Activated T-cell treated with anti-CD3 and anti-CD28 coated beads, Interleukin-2, amount 50 U/mL, for 4 hours (primary cell): ENCODE data around the gene PROSER2. TPM values are rescaled to one million over a fixed set of nuclear protein-coding genes. Genes with fewer than 3 reads are reported as not detected.

ENCODE experiments used
- ATAC-seq, 2 donors: fragments of 200-7000 bp; cut with Tn5 transposase; one replicate each; pipeline ENCODE4 v1.10.0; 2021
- DNase-seq: peaks from one replicate; pipeline ENCODE4 v3.0.0-alpha.2; 2020
- H3K27me3 Mint-ChIP-seq: one replicate; pipeline ENCODE4 v1.8.0; 2021; ENCODE audit warnings: low read depth, mixed read lengths
- H3K36me3 Mint-ChIP-seq: one replicate; pipeline ENCODE4 v1.8.0; 2022; ENCODE audit warnings: mixed read lengths; ENCODE audit not compliant: insufficient read depth
- H3K4me1 Mint-ChIP-seq: one replicate; pipeline ENCODE4 v1.8.0; 2021; ENCODE audit warnings: low read depth, mixed read lengths
- H3K4me3 Mint-ChIP-seq: one replicate; pipeline ENCODE4 v1.8.0; 2021; ENCODE audit warnings: mild to moderate bottlenecking, moderate library complexity, mixed read lengths
- H3K9me3 Mint-ChIP-seq: one replicate; pipeline ENCODE4 v1.8.0; 2021; ENCODE audit warnings: mixed read lengths
- total RNA-seq, 3 donors: library from RNA; stranded (reverse); gene quantifications; one replicate each; pipeline ENCODE4 v1.2.1, GENCODE V29; 2021

The PROSER2 gene
- total RNA-seq, 3 donors from 2014 or later: 0.76 to 3.5 (median 1.9) TPM

DNA sequence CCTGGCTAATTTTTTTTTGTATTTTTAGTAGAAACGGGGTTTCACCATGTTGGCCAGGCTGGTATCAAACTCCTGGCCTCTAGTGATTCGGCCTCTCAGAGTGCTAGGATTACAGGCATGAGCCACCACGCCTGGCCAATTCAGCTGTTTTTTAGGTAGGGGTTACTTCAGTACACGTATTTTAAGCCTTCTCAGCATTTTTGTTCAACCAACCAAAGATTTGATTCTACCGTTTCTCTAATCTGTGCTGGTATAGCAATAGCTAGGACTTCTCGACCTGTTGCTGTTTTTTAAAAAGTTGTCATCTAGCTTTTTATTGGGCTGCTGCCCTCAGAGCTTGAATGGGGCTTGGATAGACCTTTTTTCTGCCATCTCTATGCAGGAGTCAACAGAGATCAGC is 34.9 kb downstream of the PROSER2 start:
- no peaks in the 10 kb centered on the region for H3K9me3 Mint-ChIP-seq
- no peak overlapping the region for H3K4me3 Mint-ChIP-seq
- ATAC-seq: no peak
- H3K27me3 Mint-ChIP-seq: peaks cover 5% of the 10 kb centered on the region
- peaks cover 18% of the 10 kb centered on the region for H3K4me1 Mint-ChIP-seq
- no peak for DNase-seq
- H3K36me3 Mint-ChIP-seq: no peaks in the 10 kb centered on the region

DNA sequence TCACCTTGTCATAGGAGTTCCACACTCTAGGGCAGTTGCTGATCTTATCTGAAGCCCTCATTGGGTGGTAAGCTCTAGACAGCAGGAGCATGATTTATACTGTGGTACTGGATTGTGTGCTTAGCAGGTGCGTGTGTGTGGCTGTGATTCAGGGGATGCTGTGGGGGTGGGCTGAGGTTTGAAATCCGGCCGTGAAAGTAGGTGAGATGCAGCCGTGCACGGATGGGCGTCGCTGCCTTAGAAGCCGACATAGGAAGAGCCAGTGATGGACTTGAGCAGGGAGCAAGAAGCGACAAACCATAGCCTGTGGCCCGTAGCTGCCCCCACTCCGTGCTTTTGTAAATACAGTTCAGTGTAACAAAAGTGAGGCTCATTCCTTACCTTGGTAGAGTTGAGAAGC is 38.2 kb downstream of the PROSER2 start:
- DNase-seq: no peak
- peaks cover 35% of the 10 kb centered on the region for H3K4me1 Mint-ChIP-seq
- no peak overlapping the region for H3K4me3 Mint-ChIP-seq
- no peak for ATAC-seq
- no peaks in the 10 kb centered on the region for H3K36me3 Mint-ChIP-seq
- H3K27me3 Mint-ChIP-seq: no peaks in the 10 kb centered on the region
- H3K9me3 Mint-ChIP-seq: no peaks in the 10 kb centered on the region

DNA sequence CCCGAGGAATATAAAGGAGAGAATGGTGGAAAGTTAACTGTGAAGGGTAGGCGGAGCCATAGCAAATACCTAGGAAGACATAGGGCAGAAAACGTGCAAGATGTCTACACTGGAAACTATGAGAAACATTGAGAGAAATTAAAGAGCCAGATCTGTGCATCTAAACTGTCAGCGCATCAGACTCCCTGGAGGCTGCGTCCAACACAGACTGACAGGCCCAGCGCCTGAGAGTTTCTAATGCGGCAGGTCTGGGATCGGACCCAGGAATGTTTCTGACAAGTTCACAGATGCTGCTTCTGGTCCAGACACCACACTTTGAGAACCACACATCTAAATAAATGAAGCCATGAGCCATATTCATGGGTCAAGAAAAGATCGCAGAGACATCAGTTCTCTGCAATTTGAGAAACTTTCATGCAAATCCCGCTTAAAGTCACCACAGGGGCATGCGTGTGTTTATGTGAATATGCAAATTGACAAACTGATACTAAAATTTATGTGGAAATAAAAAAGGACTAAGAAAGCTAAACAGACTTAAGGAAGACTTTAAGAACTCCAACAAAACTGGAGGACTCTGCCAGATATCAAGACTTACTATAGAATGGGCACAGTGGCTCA is 38.8 kb downstream of the PROSER2 start:
- Mint-ChIP-seq H3K4me1 (peaks cover 35% of the 10 kb centered on the region), H3K27me3 (no peaks in the 10 kb centered on the region), H3K9me3 (no peaks in the 10 kb centered on the region), H3K36me3 (no peaks in the 10 kb centered on the region), H3K4me3 (no peak overlapping the region)
- ATAC-seq: no peak
- no peak for DNase-seq

DNA sequence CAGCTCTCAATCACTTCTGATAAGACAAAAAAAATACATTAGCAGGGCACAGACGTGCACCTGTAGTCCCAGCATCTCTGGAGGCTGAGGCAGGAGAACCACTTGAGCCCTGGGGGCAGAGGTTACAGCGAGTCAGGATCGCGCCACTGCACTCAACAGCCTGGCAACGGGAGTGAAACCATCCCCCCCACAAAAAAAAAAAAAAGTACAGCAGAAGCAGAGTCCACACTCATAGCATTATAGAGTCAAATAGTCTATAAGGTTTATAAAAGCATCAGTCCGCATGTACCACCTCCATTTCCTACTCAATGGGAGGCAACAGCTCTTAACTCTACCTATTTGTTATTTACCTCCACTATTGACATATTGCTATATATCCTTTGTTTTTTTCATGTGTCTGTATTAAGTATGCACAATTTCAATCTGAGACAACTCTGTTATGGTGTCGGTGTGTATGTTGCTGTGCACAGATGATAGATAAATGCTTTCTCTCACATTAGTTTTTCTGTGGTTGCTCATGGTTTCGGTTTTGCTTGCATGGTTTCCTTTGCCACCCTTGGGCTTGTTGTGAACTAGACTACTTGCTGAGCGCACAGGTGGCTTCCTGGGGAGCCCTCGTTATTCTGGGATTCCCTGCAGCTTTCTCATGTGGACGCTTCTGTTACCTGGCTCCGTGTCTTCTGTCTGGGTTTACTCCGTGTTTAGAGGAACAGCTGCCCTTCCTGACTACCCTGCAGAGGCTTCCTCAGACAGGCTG is 40.4 kb downstream of the PROSER2 start:
- Mint-ChIP-seq H3K9me3 (no peaks in the 10 kb centered on the region), H3K36me3 (no peaks in the 10 kb centered on the region), H3K27me3 (no peaks in the 10 kb centered on the region), H3K4me1 (peaks cover 35% of the 10 kb centered on the region), H3K4me3 (peak overlapping the region; percentile 60)
- no peak for DNase-seq
- peak; percentile 93 to 97 for ATAC-seq

DNA sequence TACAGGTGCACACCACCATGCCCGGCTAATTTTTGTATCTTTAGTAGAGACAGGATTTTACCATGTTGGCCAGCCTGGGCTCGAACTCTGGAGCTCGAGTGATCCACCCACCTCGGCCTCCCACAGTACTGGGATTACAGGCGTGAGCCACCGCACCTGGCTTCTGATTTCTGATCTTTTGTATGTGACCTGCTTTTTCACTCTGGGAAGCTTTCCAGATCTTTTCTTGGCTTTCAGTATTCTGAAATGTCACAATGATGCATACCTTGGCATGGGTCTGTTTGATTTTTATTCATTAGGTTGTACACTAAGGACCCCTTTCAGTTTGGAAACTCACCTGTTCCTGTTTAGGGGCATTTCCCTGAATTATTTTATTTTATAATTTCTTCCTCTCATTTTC is 41.6 kb downstream of the PROSER2 start:
- DNase-seq: no peak
- Mint-ChIP-seq H3K4me3 (no peak overlapping the region), H3K36me3 (no peaks in the 10 kb centered on the region)

DNA sequence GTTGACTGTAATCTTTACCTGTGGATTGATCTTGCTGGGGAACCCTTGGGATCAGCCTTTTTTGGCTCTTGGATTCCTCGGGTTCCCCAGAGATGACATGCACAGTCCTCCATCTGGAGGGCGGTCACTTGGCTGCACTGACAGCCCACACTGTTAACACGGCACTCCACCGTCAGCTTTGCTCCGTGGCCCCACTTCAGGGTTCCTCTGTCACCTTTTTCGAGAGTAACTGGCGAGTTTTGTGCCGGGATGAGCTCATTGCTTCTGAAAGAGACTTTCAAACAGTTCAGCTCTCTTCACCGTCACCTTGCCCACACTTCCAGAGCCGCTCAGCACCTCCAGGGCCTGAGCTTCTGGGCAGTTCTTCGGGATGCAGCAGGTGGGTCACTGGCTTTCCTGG is 42.4 kb downstream of the PROSER2 start:
- no peaks in the 10 kb centered on the region for H3K36me3 Mint-ChIP-seq
- peaks cover 35% of the 10 kb centered on the region for H3K4me1 Mint-ChIP-seq
- DNase-seq: no peak
- no peak for ATAC-seq
- no peak overlapping the region for H3K4me3 Mint-ChIP-seq
- no peaks in the 10 kb centered on the region for H3K27me3 Mint-ChIP-seq
- H3K9me3 Mint-ChIP-seq: no peaks in the 10 kb centered on the region

More for the DNA sequence above, 41.6 kb downstream of the PROSER2 start:
- ATAC-seq: no peak
- Mint-ChIP-seq H3K9me3 (no peaks in the 10 kb centered on the region), H3K4me1 (peaks cover 35% of the 10 kb centered on the region), H3K27me3 (no peaks in the 10 kb centered on the region)

GRCh38 chr10:11866199-11866925 is 43.2 kb downstream of the PROSER2 start:
- no peaks in the 10 kb centered on the region for H3K27me3 Mint-ChIP-seq
- H3K4me1 Mint-ChIP-seq: peaks cover 36% of the 10 kb centered on the region
- H3K4me3 Mint-ChIP-seq: no peak overlapping the region
- no peak for DNase-seq
- H3K36me3 Mint-ChIP-seq: no peaks in the 10 kb centered on the region
- no peak for ATAC-seq
- no peaks in the 10 kb centered on the region for H3K9me3 Mint-ChIP-seq

GRCh38 chr10:11869219-11869618 is 46.1 kb downstream of the PROSER2 start:
- Mint-ChIP-seq H3K27me3 (peaks cover 5% of the 10 kb centered on the region), H3K4me3 (no peak overlapping the region), H3K36me3 (no peaks in the 10 kb centered on the region), H3K4me1 (peaks cover 18% of the 10 kb centered on the region), H3K9me3 (no peaks in the 10 kb centered on the region)
- ATAC-seq (no peak), DNase-seq (no peak)

- Mint-ChIP-seq H3K4me1 (peaks cover 22% of the 10 kb centered on the region), H3K27me3 (peaks cover 5% of the 10 kb centered on the region), H3K4me3 (no peak overlapping the region), H3K9me3 (no peaks in the 10 kb centered on the region), H3K36me3 (no peaks in the 10 kb centered on the region)
- ATAC-seq (no peak), DNase-seq (no peak)
Observed at GRCh38 chr10:11869743-11870460, 46.7 kb downstream of the PROSER2 start.

DNA sequence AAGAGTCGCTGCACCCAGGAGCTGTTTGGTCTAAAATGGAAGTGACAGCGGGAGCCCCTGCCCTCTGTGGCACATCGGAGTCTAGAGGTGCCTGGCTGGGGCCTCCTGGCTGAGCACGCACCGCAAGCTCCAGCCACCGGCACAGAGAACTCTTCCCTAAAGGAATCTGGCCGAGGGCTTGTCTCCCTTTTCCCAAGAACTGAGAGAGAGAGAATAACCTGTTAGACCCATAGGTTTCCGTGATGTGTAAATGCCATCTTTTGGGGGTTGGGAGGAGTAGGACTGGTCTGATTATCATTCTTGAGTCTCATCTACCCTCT is 47.3 kb downstream of the PROSER2 start:
- H3K27me3 Mint-ChIP-seq: peaks cover 5% of the 10 kb centered on the region

DNA sequence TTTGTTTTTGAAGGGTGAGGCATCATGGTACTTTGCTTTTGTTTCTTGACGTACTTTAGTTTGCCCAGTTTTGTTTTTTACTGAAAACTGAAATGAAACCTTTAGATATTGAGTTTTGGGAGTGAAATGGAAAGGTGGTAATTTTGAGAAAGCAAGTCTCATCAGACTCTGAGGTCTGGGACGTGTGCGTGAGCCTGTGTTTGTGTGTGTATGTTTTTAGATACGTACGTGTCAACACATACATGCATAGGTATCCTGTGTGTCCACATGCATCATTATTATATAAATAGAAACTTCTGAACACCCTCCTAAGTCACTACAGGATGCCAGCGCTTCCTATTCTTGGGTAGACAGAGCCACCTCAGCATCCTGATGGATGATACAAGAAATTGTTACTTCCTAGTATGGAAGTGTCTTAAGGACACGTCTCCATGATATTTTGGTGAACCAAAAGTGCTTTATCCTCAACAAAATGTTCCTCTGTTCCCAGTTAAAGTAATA is 47.8 kb downstream of the PROSER2 start:
- Mint-ChIP-seq H3K27me3 (peaks cover 5% of the 10 kb centered on the region), H3K4me1 (peaks cover 22% of the 10 kb centered on the region), H3K4me3 (no peak overlapping the region), H3K9me3 (no peaks in the 10 kb centered on the region), H3K36me3 (no peaks in the 10 kb centered on the region)
- ATAC-seq: no peak
- no peak for DNase-seq

More for the DNA sequence above, 47.3 kb downstream of the PROSER2 start:
- no peak overlapping the region for H3K4me3 Mint-ChIP-seq
- no peaks in the 10 kb centered on the region for H3K36me3 Mint-ChIP-seq
- H3K9me3 Mint-ChIP-seq: no peaks in the 10 kb centered on the region
- ATAC-seq: no peak
- H3K4me1 Mint-ChIP-seq: peaks cover 22% of the 10 kb centered on the region
- no peak for DNase-seq

- Mint-ChIP-seq H3K9me3 (no peaks in the 10 kb centered on the region), H3K36me3 (no peaks in the 10 kb centered on the region), H3K27me3 (peaks cover 5% of the 10 kb centered on the region), H3K4me3 (no peak overlapping the region), H3K4me1 (peaks cover 22% of the 10 kb centered on the region)
- DNase-seq (no peak), ATAC-seq (no peak)
Observed at GRCh38 chr10:11871466-11871865, 48.3 kb downstream of the PROSER2 start.

DNA sequence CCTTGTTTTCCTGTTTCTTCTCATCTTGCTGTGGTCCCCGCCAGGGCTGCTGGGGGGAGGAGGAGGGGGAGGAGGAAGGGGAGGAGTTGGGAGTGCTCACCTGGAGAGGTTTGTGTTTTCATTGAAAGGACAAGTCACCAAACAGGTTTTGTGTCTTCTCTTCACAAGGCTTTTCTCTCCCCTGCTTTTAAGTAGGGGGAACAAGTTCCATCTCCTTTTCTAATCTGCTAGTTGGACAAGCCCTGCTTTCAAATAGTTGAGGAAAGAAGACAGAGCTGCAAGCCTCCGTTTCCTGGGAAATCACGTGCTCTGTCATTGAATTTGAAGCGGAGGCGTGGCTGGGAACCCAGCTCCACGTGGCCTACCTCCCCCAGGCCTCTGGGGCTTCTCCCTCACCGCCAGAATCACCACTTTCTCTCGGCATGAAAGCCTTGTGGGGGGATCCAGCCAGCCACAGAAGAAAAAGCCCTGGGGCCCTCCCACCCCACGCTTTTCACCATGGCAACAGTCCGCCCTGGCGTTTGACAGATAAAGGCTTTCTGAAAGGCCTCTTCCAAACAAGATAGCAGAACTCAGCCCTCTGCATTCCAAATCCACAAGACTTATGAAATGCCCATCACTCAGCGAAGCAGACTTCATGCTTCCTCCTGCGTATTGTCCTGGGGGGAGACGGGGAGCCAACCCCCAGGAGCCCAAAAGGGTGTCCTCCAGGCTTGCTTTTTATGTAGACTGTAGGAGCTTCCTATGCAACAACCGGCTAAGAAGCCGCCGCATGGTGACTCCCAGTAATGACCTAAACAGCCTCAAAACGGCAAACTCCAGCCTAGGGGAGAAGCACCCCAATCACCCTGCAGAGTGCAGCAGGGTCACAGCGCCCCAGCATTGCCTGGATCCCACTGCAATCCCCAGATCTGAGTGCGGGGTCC is 51.7 kb downstream of the PROSER2 start:
- no peak overlapping the region for H3K4me3 Mint-ChIP-seq
- no peaks in the 10 kb centered on the region for H3K36me3 Mint-ChIP-seq
- no peaks in the 10 kb centered on the region for H3K9me3 Mint-ChIP-seq
- H3K27me3 Mint-ChIP-seq: peaks cover 5% of the 10 kb centered on the region
- DNase-seq (peak; percentile 33), ATAC-seq (peak; percentile 72 to 85)
- peaks cover 22% of the 10 kb centered on the region for H3K4me1 Mint-ChIP-seq
